Astrocyte (in vitro differentiated cells and primary cell): ENCODE results near the gene CSNK1A1L.

ENCODE experiments used
- EZH2 ChIP-seq: IDR thresholded peaks from 2 replicates; pipeline ENCODE4 v1.6.1; 2012; ENCODE audit warnings: mild to moderate bottlenecking, low read length, inconsistent platforms; ENCODE audit not compliant: insufficient read depth
- TF ChIP-seq, protein P1 (sequence below): IDR thresholded peaks from 2 replicates; pipeline ENCODE4 v1.5.1; 2011; ENCODE audit warnings: low read depth, mild to moderate bottlenecking, inconsistent platforms, low read length, moderate library complexity; ENCODE audit not compliant: insufficient read depth

GRCh38 chr13:37089495-37089894 lies 16.0 kb downstream of the CSNK1A1L start:
- TF ChIP-seq, protein P1, sequence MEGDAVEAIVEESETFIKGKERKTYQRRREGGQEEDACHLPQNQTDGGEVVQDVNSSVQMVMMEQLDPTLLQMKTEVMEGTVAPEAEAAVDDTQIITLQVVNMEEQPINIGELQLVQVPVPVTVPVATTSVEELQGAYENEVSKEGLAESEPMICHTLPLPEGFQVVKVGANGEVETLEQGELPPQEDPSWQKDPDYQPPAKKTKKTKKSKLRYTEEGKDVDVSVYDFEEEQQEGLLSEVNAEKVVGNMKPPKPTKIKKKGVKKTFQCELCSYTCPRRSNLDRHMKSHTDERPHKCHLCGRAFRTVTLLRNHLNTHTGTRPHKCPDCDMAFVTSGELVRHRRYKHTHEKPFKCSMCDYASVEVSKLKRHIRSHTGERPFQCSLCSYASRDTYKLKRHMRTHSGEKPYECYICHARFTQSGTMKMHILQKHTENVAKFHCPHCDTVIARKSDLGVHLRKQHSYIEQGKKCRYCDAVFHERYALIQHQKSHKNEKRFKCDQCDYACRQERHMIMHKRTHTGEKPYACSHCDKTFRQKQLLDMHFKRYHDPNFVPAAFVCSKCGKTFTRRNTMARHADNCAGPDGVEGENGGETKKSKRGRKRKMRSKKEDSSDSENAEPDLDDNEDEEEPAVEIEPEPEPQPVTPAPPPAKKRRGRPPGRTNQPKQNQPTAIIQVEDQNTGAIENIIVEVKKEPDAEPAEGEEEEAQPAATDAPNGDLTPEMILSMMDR, result no peak
- no peak for TF ChIP-seq EZH2
